Esophagus muscularis mucosa (tissue), 3 donors: ENCODE measurements around the gene CDH26.

Experiments
- CTCF ChIP-seq, 3 experiments: fragments of 200-600 bp in 2 of 3; fragments of 450-650 bp in 1 of 3; sonication (generic) in 2 of 3; IDR thresholded peaks; one replicate each; pipeline ENCODE4 v1.5.1; 2017 to 2019; ENCODE audit warnings: antibody characterized with exemption in 3 of 3, mild to moderate bottlenecking in 2 of 3, moderate library complexity in 1 of 3
- POLR2AphosphoS5 ChIP-seq, 2 donors: sonication (generic); formaldehyde crosslinking; IDR thresholded peaks; one replicate each; pipeline ENCODE4 v1.6.1; 2017; ENCODE audit warnings: antibody characterized with exemption in 2 of 2

- TF ChIP-seq CTCF (IDR thresholded peaks at IDR 0.05) (no peak), POLR2AphosphoS5 (IDR thresholded peaks at IDR 0.05) (no peak)
These were observed 18.4 kb upstream of the CDH26 start for GRCh38 chr20:59939879-59940128.
